Mononuclear cell (primary cell): ENCODE data around the gene PEX26. TPM values are rescaled to one million over a fixed set of nuclear protein-coding genes. Genes with fewer than 3 reads are reported as not detected.
"Not testable (repeated sequence)": the region's sequence is repeated elsewhere in the genome, so short reads cannot be mapped to it uniquely, and the experiment has no call there.

Experiments used
- H3K27me3 ChIP-seq: 2 replicates; pipeline ENCODE4 v1.6.0; 2011; ENCODE audit warnings: low read length, control low read depth; ENCODE audit not compliant: insufficient read depth
- H3K4me1 ChIP-seq: 2 replicates; pipeline ENCODE4 v1.5.1; 2011; ENCODE audit warnings: mild to moderate bottlenecking, low read length, control low read depth; ENCODE audit not compliant: insufficient read depth
- H3K4me3 ChIP-seq: 2 replicates; pipeline ENCODE4 v1.5.1; 2011; ENCODE audit warnings: mild to moderate bottlenecking, low read length, moderate library complexity
- H3K9me3 ChIP-seq: 2 replicates; pipeline ENCODE4 v1.5.1; 2011; ENCODE audit warnings: low read depth, mild to moderate bottlenecking, control low read depth, low read length
- total RNA-seq: library from RNA; depleted of rRNA; stranded (reverse); fragments of >200 nt; gene quantifications from one replicate; pipeline ENCODE4 v1.2.3, GENCODE V29; 2012

PEX26 gene
- total RNA-seq, 1 donor, result 15.5 TPM

- no peaks in the 10 kb centered on the region for H3K9me3 ChIP-seq
- H3K4me1 ChIP-seq, result peaks cover 13% of the 10 kb centered on the region
- no peaks in the 10 kb centered on the region for H3K27me3 ChIP-seq
- no peak overlapping the region for H3K4me3 ChIP-seq
Measured at GRCh38 chr22:18063306-18063705, 14.5 kb upstream of the PEX26 start.

GRCh38 chr22:18063715-18064114, 14.1 kb upstream of the PEX26 start:
- H3K9me3 ChIP-seq, H3K27me3 ChIP-seq, H3K4me3 ChIP-seq: not testable (repeated sequence)
- H3K4me1 ChIP-seq, result peaks cover 13% of the 10 kb centered on the region

GRCh38 chr22:18064636-18065035, 13.2 kb upstream of the PEX26 start:
- H3K27me3 ChIP-seq, result no peaks in the 10 kb centered on the region
- peaks cover 18% of the 10 kb centered on the region for H3K4me1 ChIP-seq
- no peaks in the 10 kb centered on the region for H3K9me3 ChIP-seq
- H3K4me3 ChIP-seq, result no peak overlapping the region

DNA sequence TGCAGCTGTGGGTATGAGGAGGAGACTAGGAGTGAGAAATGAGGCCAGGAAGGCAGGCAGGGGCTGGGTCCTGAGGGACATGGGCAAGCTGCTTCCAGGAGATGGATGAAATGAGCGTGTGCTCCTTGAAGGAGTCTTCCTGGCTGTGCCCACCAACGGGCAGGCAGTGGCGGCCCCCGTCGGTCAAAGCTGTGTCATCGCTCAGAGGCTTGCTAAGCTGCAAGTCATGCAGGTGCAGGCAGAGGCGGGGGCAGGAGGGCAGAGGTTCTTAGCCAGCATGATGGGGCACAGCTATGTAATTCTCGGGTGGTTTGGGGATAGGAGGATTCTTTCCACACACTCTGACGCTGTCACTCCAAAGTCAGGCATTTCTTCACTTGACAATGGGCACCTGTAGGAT, 12.5 kb upstream of the PEX26 start:
- Histone ChIP-seq H3K9me3 (no peaks in the 10 kb centered on the region), H3K27me3 (no peaks in the 10 kb centered on the region), H3K4me3 (no peak overlapping the region), H3K4me1 (peaks cover 18% of the 10 kb centered on the region)

GRCh38 chr22:18066181-18066859, 11.5 kb upstream of the PEX26 start:
- no peaks in the 10 kb centered on the region for H3K27me3 ChIP-seq
- H3K4me1 ChIP-seq, result peaks cover 18% of the 10 kb centered on the region
- H3K4me3 ChIP-seq, result no peak overlapping the region
- H3K9me3 ChIP-seq, result no peaks in the 10 kb centered on the region

DNA sequence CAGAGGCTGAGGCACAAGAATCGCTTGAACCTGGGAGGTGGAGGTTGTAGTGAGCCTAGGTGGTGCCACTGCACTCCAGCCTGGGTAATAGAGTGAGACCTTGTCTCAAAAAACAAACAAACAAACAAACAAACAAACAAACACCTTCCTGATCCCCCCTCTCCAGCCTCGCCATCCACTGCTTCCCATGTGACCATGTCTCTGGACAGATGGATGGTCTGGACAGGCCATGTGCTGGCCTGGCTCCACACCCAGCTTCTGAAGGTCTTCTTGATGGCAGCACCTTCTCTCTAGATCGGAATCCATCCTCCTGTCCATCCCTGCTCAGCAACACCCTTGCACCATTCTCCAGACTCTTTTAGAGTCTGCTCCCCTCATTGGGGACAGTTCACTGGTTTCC, 10.7 kb upstream of the PEX26 start:
- H3K4me1 ChIP-seq, result peaks cover 18% of the 10 kb centered on the region
- no peaks in the 10 kb centered on the region for H3K27me3 ChIP-seq
- no peak overlapping the region for H3K4me3 ChIP-seq
- H3K9me3 ChIP-seq, result no peaks in the 10 kb centered on the region

- H3K27me3 ChIP-seq, result no peaks in the 10 kb centered on the region
- no peak overlapping the region for H3K4me3 ChIP-seq
- no peaks in the 10 kb centered on the region for H3K9me3 ChIP-seq
- peaks cover 18% of the 10 kb centered on the region for H3K4me1 ChIP-seq
Measured at GRCh38 chr22:18067548-18068341, 10.0 kb upstream of the PEX26 start.

- Histone ChIP-seq H3K4me3 (no peak overlapping the region), H3K4me1 (peaks cover 18% of the 10 kb centered on the region), H3K27me3 (no peaks in the 10 kb centered on the region), H3K9me3 (no peaks in the 10 kb centered on the region)
Measured at GRCh38 chr22:18068381-18068988, 9.3 kb upstream of the PEX26 start.

GRCh38 chr22:18069041-18069440, 8.7 kb upstream of the PEX26 start:
- Histone ChIP-seq H3K9me3 (no peaks in the 10 kb centered on the region), H3K4me1 (peaks cover 18% of the 10 kb centered on the region)

DNA sequence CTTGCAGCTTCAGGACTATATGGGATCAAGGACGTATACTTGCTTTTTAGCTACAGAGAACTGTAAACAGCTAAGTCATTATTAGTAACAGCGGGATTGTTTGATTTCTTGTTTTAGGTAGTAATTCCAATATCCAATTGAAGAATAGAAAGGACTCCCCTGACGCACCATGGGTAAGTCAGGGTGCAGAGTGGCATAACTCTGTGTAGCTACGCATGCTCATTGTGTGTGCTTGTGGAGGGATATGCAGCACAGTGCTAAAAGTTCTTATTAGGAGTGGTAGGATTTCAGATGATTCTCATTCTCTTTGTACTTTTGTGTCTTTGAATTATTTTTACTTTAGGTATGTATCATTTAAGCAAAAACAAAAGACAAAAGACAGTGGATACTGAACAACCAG, 7.7 kb upstream of the PEX26 start:
- peaks cover 14% of the 10 kb centered on the region for H3K4me1 ChIP-seq
- H3K4me3 ChIP-seq, result no peak overlapping the region
- no peaks in the 10 kb centered on the region for H3K27me3 ChIP-seq

More at GRCh38 chr22:18069041-18069440, 8.7 kb upstream of the PEX26 start:
- no peaks in the 10 kb centered on the region for H3K27me3 ChIP-seq
- H3K4me3 ChIP-seq, result no peak overlapping the region

DNA sequence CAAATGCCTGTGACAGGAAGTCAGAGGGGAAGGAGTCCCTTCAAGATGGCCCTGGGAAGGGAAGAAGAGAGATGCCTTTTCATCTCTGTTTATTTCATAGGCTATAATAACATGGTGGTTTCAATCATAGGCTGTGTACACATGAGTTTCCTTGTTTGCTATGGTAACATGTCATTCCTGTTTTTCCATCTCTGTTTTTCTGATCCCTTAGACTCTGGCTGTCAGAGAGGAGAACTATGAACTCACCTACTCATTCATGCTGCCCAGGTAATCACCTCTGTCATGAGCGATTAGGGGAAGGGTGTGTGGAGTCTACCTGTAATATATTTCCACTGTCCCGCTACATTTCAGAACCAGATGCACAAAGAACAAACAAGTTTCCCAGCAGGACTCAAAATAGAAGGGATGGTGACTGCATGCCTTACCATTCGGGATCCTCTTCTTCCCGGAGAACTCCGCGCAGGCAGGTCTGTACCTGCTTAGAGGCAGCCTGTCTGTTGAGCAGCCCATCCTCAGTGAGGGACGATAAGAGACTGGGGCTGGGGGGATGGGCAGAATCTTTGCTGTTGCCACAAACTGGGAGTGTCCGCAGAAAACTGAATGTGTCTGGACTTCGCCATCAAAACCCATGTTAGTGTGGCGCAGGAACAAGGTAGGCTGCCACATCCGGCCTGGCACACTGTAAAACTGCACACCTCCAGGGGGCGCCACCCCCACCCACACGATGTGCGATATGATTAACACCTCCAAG, 7.1 kb upstream of the PEX26 start:
- Histone ChIP-seq H3K27me3 (no peaks in the 10 kb centered on the region), H3K9me3 (no peaks in the 10 kb centered on the region)

More for the DNA sequence above, 7.7 kb upstream of the PEX26 start:
- no peaks in the 10 kb centered on the region for H3K9me3 ChIP-seq

DNA sequence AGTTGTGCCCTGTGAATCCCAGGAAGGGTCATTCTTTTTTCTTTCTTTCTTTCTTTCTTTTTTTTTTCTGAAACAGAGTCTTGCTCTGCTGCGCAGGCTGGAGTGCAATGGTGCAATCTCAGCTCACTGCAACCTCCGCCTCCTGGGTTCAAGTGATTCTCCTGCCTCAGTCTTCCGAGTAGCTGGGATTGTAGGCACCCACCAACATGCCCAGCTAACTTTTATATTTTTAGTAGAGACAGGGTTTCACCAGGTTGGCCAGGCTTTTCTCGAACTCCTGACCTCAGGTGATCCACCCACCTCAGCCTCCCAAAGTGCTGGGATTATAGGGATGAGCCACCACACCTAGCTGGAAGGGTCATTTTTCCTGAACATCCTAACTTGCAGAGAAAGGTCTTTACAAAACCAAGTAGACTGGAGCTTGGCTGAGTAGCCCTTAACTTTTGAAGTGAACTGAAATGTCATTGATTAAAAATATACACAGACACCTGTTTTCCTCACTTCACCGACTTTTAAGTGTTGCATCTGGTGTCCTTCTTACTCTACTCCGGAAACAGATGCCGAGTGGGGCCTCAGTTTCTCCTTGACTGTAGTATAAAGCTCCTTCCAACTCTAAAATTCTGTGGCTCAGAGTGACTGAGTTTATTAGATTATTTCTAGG, 6.4 kb upstream of the PEX26 start:
- not testable (repeated sequence) for H3K9me3 ChIP-seq, H3K4me1 ChIP-seq, H3K27me3 ChIP-seq, H3K4me3 ChIP-seq

More for the DNA sequence above, 7.1 kb upstream of the PEX26 start:
- Histone ChIP-seq H3K4me1 (peaks cover 8% of the 10 kb centered on the region), H3K4me3 (no peak overlapping the region)

DNA sequence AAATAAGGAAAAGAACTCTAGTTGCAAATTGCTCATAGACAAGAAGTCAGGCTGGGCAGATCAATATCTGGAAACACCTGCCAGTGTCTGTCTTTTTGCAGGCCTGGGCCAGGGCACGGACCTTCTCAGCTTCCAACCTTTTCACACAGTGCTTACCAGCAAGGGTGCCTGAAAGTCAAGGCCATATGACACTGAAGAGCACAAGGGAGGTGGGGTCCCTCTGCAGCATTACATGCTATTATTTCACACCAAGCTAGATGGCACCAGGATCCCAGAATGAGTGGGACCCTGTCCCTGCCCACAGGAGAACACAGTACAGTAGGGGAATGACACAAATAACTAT, 5.9 kb upstream of the PEX26 start:
- H3K4me3 ChIP-seq, result no peak overlapping the region
- H3K4me1 ChIP-seq, result peaks cover 14% of the 10 kb centered on the region
- H3K27me3 ChIP-seq, result no peaks in the 10 kb centered on the region
- no peaks in the 10 kb centered on the region for H3K9me3 ChIP-seq

DNA sequence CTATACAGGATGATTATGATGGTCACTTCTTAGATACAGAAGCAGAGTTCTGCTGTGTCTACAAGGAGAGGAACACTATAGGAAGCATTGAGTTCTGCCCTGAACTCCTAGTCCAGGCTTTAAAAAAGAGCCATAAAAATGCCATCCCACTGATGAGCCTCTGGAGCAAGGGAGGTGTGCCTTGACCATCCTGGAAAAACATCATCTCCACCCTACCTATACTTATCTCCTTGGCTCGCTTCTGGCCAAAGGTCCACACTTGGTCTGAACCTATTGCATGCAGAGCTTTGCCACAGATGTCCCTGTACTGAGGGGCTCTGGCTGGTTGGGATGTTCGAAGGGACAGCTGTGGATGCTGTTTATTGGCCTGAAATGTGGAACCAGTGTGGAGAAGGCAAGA, 4.3 kb upstream of the PEX26 start:
- peaks cover 22% of the 10 kb centered on the region for H3K4me1 ChIP-seq
- no peaks in the 10 kb centered on the region for H3K27me3 ChIP-seq
- H3K4me3 ChIP-seq, result no peak overlapping the region
- H3K9me3 ChIP-seq, result no peaks in the 10 kb centered on the region
